ENCODE data around the gene EFHD1. TPM values are rescaled to one million over a fixed set of nuclear protein-coding genes. Genes with fewer than 3 reads are reported as not detected.

The EFHD1 gene, protein sequence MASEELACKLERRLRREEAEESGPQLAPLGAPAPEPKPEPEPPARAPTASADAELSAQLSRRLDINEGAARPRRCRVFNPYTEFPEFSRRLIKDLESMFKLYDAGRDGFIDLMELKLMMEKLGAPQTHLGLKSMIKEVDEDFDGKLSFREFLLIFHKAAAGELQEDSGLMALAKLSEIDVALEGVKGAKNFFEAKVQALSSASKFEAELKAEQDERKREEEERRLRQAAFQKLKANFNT
- total RNA-seq: 1 to 10 TPM; 3.8 to 5.5 TPM
- 10 to 100 TPM in 1 of 6 donors, 1 to 10 TPM in 5; 3.5 to 13.6 (median 5.0) TPM for polyA plus RNA-seq (ENCODE audit: insufficient read length in 6 of 6)
- long read RNA-seq, donor 1, partial matches to known transcripts: 0 of 1 reads
- long read RNA-seq, donor 1, other reads (novel, unspliced or antisense): 0 of 1 reads
- long read RNA-seq, donor 2, partial matches to known transcripts: 0 of 3 reads
- long read RNA-seq, donor 2, other reads (novel, unspliced or antisense): 0 of 3 reads
- long read RNA-seq, donor 3, partial matches to known transcripts: 0 of 1 reads
- long read RNA-seq, donor 3, other reads (novel, unspliced or antisense): 0 of 1 reads
- long read RNA-seq, donor 4: 0 reads
- long read RNA-seq, donor 5: 0 reads
- long read RNA-seq, donor 6, partial matches to known transcripts: 0 of 1 reads
- long read RNA-seq, donor 6, other reads (novel, unspliced or antisense): 0 of 1 reads
- long read RNA-seq, donor 7: 0 reads
- long read RNA-seq, donor 8, partial matches to known transcripts: 0 of 4 reads
- long read RNA-seq, donor 8, other reads (novel, unspliced or antisense): 0 of 4 reads
- long read RNA-seq, donor 9: 0 reads
- long read RNA-seq, donor 10: 0 reads
- long read RNA-seq, donor 11, transcript EFHD1-201 (4 exons, 2,259 nt): major isoform, 22 of 37 reads
- long read RNA-seq, donor 11, partial matches to known transcripts: 11 of 37 reads
- long read RNA-seq, donor 11, other reads (novel, unspliced or antisense): 0 of 37 reads
- long read RNA-seq, donor 12, partial matches to known transcripts: 0 of 5 reads
- long read RNA-seq, donor 12, other reads (novel, unspliced or antisense): 0 of 5 reads

DNA sequence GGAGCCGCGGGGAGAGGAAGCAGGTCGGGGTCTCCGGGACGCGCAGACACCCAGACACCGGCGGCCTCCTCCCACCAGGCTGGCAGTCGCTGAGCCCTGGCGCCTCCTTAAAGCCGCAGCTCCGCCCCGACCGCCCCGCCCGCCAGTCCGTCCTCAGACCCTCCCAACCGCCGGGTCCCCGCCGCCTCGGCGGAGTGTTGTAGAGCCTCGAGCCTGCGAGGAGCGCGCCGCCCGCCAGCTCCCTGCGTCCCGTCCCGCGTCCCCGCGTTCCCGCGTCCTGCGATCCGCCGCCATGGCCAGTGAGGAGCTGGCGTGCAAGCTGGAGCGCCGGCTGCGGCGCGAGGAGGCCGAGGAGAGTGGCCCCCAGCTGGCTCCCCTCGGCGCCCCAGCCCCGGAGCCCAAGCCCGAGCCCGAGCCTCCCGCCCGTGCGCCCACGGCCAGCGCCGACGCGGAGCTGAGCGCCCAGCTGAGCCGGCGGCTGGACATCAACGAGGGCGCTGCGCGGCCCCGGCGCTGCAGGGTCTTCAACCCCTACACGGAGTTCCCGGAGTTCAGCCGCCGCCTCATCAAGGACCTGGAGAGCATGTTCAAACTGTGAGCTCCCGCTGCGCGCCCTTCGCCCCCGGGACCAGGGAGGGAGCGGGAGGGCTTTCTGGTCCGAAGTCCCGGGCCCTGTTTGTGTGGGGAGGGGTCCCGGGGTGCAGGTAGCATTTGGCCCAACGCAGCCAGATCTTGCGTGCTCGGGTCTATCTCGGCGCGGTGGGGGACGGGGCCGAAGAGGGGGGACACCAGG is at the start of gene EFHD1:
EFHD1 (plus strand) TSS at position 192 of the 793 bp plus-strand sequence; CDS start at position 293, 101 bp downstream.
- peak; percentile 97 for ATAC-seq
- intact Hi-C loops (cut with DNase I): no loop called here
- TF ChIP-seq, protein P1, sequence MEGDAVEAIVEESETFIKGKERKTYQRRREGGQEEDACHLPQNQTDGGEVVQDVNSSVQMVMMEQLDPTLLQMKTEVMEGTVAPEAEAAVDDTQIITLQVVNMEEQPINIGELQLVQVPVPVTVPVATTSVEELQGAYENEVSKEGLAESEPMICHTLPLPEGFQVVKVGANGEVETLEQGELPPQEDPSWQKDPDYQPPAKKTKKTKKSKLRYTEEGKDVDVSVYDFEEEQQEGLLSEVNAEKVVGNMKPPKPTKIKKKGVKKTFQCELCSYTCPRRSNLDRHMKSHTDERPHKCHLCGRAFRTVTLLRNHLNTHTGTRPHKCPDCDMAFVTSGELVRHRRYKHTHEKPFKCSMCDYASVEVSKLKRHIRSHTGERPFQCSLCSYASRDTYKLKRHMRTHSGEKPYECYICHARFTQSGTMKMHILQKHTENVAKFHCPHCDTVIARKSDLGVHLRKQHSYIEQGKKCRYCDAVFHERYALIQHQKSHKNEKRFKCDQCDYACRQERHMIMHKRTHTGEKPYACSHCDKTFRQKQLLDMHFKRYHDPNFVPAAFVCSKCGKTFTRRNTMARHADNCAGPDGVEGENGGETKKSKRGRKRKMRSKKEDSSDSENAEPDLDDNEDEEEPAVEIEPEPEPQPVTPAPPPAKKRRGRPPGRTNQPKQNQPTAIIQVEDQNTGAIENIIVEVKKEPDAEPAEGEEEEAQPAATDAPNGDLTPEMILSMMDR (IDR thresholded peaks at IDR 0.05): no peak

DNA sequence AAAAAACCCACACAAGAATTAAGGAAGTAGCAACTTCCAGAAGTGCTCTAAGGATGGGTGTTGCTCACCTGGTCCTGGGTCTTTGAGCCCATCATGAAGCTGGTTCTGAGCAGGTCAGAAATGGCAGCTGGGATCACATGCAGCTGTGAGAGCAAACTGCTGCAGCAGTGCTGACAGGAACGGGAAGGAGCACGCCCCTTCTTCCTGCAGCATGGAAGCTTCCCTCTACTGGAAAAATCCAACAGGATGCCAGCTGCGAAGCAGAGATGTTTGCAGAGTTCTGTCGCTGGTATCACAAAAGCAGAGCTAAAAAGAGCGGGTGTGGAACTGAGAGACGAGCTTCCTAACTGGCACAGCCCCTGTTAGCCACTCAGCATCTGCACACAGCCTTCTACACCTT is 49.2 kb upstream of the EFHD1 start:
- H3K27me3 ChIP-seq: no peaks in the 10 kb centered on the region
- no peak for ATAC-seq
- no peak overlapping the region for H3K4me3 ChIP-seq
- intact Hi-C loops (cut with DNase I): no loop called here
- no peak overlapping the region for H3K27ac ChIP-seq
- peaks cover 0 to 42% of the 10 kb centered on the region in 2 donors for H3K36me3 ChIP-seq
- H3K9me3 ChIP-seq: no peaks in the 10 kb centered on the region
- DNase-seq: no peak
- peaks cover 2 to 4% of the 10 kb centered on the region in 2 donors for H3K4me1 ChIP-seq
- TF ChIP-seq, protein P1 (IDR thresholded peaks at IDR 0.05): no peak

More for the DNA sequence above, at the start of gene EFHD1:
- H3K27me3 ChIP-seq: peaks cover 26 to 93% of the 10 kb centered on the region in 2 donors
- DNase-seq: peak; percentile 53 to 85 (median 78)
- H3K27ac ChIP-seq: peak within 1 kb of the TSS in 1 of 2 donors; percentile 20
- H3K4me3 ChIP-seq: peak within 1 kb of the TSS; percentile 35 to 39
- peaks cover 0 to 21% of the 10 kb centered on the region in 2 donors for H3K4me1 ChIP-seq
- no peaks in the 10 kb centered on the region for H3K9me3 ChIP-seq
- no peaks in the 10 kb centered on the region for H3K36me3 ChIP-seq

DNA sequence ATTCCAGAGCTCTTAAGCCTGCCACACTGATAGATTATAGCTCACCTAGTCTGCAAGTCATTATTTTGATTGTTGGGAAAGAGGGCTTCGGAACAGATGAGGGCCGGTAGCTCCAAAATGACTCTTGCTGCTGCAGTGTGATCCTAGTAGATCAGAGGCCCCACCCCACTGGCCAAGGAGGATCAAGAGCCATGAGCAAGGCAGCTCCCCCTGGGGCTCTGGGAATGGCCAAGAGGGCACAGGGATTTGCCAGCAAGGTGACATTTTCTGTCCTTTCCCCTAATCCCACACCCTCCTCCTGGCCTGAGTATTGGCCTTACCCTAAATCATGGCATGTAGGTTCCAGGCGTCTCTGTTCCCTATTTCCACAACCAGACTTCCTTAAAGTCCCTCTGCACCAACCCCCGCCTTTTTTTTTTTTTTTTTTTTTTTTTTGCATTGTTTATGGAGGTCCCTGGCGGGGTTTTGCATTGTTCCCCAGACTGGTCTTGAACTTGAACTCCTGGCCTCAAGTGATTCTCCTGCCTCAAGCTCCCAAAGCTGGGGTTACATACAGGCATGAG is 46.4 kb upstream of the EFHD1 start:
- Histone ChIP-seq H3K4me1 (peaks cover 0 to 4% of the 10 kb centered on the region in 2 donors), H3K36me3 (peaks cover 0 to 19% of the 10 kb centered on the region in 2 donors), H3K27me3 (no peaks in the 10 kb centered on the region), H3K4me3 (no peak overlapping the region), H3K9me3 (no peaks in the 10 kb centered on the region), H3K27ac (no peak overlapping the region)
- TF ChIP-seq, protein P1 (IDR thresholded peaks at IDR 0.05): no peak
- DNase-seq (no peak), ATAC-seq (no peak)
- intact Hi-C loops (cut with DNase I): no loop called here

DNA sequence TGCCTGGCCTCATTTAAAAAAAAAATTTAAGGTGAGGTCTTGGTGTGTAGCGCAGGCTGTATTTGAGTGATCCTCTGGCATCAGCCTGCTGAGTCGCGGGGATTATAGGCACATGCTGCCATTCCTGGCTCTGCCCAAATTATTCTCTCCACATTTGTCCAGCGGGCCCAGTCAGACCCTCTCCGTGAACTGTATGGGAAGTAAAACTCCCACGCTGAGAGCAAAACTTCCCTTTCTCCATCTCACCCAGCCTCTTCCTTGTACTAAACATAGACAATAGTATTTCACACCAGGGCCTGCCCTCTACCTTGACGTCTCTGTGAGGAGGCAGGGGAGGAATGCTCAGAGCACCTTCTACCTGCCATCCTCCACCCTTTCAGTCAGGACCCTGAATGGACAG is 45.9 kb upstream of the EFHD1 start:
- TF ChIP-seq, protein P1 (IDR thresholded peaks at IDR 0.05): no peak
- ATAC-seq: no peak
- no peak overlapping the region for H3K27ac ChIP-seq

More for the DNA sequence above, 45.9 kb upstream of the EFHD1 start:
- intact Hi-C loops (cut with DNase I): no loop called here
- H3K4me1 ChIP-seq: peaks cover 0 to 4% of the 10 kb centered on the region in 2 donors
- H3K4me3 ChIP-seq: no peak overlapping the region
- peaks cover 0 to 14% of the 10 kb centered on the region in 2 donors for H3K36me3 ChIP-seq
- DNase-seq: no peak
- H3K27me3 ChIP-seq: no peaks in the 10 kb centered on the region
- no peaks in the 10 kb centered on the region for H3K9me3 ChIP-seq

Data from left lung (tissue), 14 donors.